ENCODE results near the gene TNNC2.
"Not testable (repeated sequence)": the region's sequence is repeated elsewhere in the genome, so short reads cannot be mapped to it uniquely, and the experiment has no call there.

Gene TNNC2

GRCh38 chr20:45821947-45822346, 5.2 kb downstream of the TNNC2 start:
- DNase-seq (ENCODE audit: low spot score) = no peak

DNA sequence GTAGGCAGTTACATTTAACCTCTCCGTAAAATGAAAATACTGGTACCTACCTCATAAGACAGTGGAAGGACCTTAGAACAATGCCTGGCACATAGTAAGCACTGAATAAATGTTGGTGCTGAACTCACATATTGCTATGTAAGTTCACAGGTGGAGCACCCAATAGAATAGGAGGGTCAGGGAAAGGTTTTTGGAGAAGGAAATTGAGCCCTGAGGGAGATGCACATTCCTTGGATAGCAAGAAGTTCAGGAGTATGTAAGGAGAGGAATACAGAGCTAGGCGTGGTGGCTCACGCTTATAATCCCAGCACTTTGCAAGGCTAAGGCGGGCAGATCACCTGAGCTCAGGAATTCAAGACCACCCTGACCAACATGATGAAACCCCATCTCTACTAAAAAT, 7.6 kb downstream of the TNNC2 start:
- DNase-seq (ENCODE audit: low spot score) = no peak

GRCh38 chr20:45818239-45818638, 8.9 kb downstream of the TNNC2 start:
- DNase-seq (ENCODE audit: low spot score) = no peak

DNA sequence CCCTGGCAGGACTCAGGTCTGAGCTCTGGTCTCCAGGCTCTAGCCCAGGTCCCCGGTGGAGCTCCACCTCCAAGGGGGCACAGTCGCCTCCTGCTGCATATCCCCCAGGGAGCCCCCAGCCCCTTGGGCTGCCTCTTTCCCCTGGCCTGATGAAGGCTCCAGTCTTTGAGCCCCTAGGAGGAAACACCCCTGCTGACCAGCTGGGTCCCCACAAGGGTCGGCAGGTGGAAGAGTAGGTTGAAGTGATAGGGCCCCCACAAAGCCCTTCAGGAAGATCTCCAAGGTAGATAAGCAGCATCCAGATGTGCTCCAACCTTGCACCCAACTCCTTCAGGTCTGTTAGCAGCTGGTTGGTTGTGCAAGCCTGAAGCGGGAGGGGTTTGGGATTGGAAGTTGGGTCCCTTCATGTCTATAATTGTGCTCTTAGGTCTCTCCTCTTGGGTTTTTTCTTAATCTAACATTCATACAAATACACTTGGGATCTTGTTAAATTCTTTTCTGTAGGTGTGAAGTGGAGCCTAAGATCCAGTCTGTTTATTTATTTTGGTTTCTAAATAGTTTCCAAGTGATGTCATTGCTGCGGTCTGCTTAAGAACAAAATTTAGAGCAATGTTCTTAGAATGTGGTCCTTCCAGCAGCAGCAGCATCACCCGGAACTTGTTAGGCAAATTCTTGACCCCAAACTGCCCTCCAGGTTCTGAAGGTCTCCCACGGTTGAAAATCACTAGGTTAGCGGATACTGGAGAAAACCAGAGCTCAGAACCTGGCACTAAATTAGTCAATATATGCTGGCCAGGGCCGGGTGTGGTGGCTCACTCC, 9.5 kb downstream of the TNNC2 start:
- peak; percentile 72 for DNase-seq (ENCODE audit: low spot score)

DNA sequence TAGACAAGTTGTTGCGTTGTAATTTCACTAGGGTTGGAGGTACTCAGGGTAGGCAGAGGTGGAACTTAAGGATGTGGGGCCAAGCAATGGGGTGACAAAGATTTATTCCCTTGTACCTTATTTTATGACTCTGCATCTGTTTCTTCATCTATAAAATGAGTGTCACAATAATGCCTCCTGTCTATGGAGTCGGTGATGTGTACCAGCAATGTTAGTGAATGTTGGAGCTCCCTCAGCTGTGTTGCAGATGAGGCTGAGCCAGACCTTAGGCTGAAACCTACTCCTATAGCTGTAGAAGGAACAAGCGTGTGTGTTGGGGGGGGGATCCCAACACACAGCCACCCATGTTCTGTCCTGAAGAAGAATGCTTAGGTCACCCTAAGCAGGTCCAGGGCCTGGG, 10.2 kb downstream of the TNNC2 start:
- no peak for DNase-seq (ENCODE audit: low spot score)

DNA sequence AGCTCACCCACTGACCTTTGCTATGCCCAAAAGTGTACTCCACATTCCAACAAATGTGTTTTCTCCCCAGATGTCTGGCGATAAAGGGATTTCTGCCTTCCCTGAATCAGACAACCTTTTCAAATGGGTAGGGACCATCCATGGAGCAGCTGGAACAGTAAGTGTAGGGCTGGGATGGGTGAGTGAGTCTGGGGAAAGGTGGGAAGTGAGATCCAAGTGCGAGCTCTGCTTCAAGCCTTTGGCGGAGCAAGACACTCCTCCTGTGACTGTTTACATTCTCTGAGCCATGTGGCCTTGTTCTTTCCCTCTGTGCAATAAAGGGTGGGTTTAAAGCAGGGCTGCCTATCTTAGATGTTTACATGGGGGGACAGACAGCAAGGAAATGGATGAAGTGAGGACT, 12.8 kb downstream of the TNNC2 start:
- DNase-seq (ENCODE audit: low spot score) = no peak

DNA sequence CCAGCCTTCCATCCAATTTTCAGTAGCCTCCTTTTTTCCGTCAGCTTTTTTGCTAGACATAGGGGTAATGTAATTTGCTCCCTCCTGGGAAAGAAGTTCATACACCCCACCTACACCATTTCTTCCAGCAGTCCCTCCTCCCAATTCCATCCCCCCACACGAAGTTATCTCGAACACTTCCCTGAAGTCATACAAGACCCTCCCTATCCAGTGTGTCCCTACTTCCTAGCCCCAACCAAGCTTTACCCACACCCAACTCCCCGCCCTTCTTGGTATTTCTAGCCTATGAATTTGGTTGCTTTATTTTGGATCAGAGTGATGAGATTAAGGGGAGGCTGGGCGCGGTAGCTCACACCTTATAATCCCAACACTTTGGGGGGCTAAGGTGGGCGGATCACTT, 13.6 kb downstream of the TNNC2 start:
- DNase-seq (ENCODE audit: low spot score) = no peak

DNA sequence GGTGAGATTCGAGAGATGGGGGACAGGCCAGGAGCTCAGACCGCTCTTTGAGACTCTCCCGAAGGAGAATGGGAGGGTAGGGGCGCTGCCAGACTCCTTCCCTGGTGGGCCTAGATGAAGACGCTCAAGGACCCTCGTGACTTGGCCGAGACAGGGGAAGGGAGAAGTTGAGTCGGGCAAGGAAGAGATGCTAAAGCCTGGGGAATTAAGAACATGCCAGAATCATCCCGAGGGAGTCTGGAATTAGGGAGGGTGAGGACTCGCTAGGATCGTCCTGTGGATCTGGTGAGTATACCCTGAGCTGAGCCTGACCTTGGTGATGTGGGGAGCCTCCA, 14.1 kb downstream of the TNNC2 start:
- DNase-seq (ENCODE audit: low spot score) = no peak

GRCh38 chr20:45812157-45813005, 14.7 kb downstream of the TNNC2 start, which contains the start of gene UBE2C:
UBE2C (plus strand) TSS chr20:45812644; CDS start chr20:45812696, 52 bp downstream.
- peak; percentile 99 for DNase-seq (ENCODE audit: low spot score)

- DNase-seq (ENCODE audit: low spot score) = no peak
Observed at GRCh38 chr20:45810191-45810970, 16.7 kb downstream of the TNNC2 start.

- no peak for DNase-seq (ENCODE audit: low spot score)
Observed at GRCh38 chr20:45801851-45802250, 25.3 kb downstream of the TNNC2 start.

DNA sequence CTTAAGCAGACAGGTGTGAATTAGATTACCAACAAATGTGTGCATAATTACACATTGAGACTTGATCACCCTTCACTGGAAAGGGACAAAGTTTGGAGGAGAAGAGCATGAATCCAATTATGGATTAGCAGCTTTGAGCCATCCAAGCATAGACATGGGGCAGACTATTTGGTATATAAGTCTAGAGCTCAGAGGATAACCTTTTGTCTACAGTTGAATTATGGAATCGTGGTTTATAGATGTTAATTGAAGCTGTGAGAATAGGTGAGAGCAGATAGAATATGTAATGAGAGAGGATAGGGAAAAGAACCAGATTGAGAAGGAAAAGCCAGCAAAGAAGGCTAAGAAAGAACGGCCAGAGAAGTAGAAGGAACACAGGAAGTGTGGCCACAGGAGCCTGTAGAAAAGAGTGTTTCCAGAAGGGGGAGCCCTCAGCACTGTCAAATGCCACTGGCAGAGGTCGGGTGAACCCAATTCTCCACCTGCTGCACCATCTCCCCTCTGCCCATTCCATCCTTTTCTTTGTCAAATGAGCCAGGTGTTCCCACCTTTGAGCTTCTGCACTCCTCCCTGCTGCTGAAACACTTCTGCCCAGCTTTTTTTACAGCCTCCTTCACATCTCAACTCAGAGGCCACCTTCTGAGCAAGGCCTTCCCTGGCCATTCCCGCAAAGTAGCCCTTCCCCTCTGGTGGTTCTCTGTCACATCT, 28.0 kb downstream of the TNNC2 start:
- peak; percentile 71 for DNase-seq (ENCODE audit: low spot score)

- DNase-seq (ENCODE audit: low spot score) = not testable (repeated sequence)
Observed at GRCh38 chr20:45797955-45798354, 29.2 kb downstream of the TNNC2 start.

DNA sequence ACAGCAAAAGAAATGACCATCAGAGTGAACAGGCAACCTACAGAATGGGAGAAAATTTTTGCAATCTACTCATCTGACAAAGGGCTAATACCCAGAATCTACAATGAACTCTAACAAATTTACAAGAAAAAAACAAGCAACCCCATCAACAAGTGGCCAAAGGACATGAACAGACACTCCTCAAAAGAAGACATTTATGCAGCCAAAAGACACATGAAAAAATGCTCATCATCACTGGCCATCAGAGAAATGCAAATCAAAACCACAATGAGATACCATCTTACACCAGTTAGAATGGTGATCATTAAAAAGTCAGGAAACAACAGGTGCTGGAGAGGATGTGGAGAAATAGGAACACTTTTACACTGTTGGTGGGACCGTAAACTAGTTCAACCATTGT, 29.6 kb downstream of the TNNC2 start:
- DNase-seq (ENCODE audit: low spot score) = not testable (repeated sequence)

- no peak for DNase-seq (ENCODE audit: low spot score)
Observed at GRCh38 chr20:45796337-45797065, 30.6 kb downstream of the TNNC2 start.

DNA sequence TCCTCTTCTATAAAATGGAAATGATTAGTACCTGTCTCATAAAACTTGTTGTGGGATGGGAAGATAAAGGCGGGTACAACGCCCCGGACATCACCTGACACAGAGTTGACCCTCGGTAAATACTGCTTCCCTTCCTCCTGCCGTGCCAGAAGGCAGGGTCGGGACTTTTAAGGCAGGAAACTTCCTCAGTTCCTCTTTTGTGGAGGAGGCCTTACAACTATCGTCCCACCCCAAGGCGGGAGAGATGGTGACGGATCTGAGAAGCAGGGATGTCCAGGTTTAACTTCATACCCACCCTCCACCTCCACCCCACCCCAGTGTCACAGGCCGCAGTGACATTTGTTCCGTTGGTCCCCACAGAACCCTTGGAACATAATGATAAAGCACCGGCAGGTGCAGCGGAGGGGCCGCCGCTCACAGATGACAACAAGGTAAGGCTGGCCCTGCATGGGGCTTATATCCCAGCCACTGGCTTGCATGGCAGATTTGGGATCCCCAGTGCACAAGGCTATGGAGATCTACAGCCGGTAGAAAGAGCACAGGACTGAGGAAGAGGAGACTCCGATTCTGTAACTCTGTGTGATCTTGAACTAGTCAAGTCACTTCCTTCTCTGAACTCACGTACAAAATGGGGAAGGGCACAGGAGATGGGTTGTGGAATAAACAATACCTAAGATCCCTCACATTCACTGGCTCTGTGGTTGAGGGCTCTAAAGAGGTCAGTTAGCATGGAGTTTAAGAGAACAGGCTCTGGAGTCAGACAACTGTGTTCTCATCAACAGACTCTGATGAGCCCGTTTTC, 34.6 kb downstream of the TNNC2 start:
- DNase-seq (ENCODE audit: low spot score) = no peak

DNA sequence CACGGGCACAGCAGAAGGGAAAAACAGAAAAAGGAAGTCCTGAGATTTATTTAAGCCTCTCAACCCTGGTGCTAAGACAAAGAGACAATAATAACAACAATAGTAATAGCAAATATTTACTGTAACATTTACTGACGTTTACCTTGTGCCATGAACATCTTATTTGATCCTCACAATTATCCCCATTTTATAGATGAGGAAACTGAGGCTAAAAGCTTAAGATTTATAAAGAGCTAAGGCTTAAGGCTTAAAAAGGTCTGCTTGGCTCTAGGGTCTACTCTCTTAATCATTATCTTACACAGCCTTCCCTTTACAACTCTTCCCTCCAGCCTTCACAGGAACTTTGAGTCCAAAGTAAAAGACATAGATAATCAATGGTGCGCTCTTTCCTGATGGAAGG, 38.8 kb downstream of the TNNC2 start:
- DNase-seq (ENCODE audit: low spot score) = no peak

- no peak for DNase-seq (ENCODE audit: low spot score)
Observed at GRCh38 chr20:45783656-45784294, 43.3 kb downstream of the TNNC2 start.

GRCh38 chr20:45782890-45783289, 44.2 kb downstream of the TNNC2 start:
- no peak for DNase-seq (ENCODE audit: low spot score)

All from AG08396 (cell line).